BLaER1 treated with 17β-estradiol and CSF1 and Interleukin-3, amounts not matched to agents 10 nM and 100 nM (cell line): ENCODE measurements around the gene SLC24A3.

Experiments
- H3K27ac ChIP-seq, 11 experiments: shearing (Covaris generic); formaldehyde crosslinking; 2 replicates each; pipeline ENCODE4 v1.8.1; 2022
- H3K27me3 ChIP-seq, 11 experiments: shearing (Covaris generic); formaldehyde crosslinking; 2 replicates each; pipeline ENCODE4 v1.8.1; 2022
- H3K36me3 ChIP-seq, 11 experiments: shearing (Covaris generic); formaldehyde crosslinking; 2 replicates each; pipeline ENCODE4 v1.8.1; 2022
- H3K4me1 ChIP-seq, 10 experiments: shearing (Covaris generic); formaldehyde crosslinking; 2 replicates each; pipeline ENCODE4 v1.8.1; 2022
- H3K4me2 ChIP-seq, 11 experiments: shearing (Covaris generic); formaldehyde crosslinking; 2 replicates each; pipeline ENCODE4 v1.8.1; 2022
- H3K4me3 ChIP-seq, 10 experiments: shearing (Covaris generic); formaldehyde crosslinking; 2 replicates each; pipeline ENCODE4 v1.8.1; 2022
- H3K9ac ChIP-seq, 11 experiments: shearing (Covaris generic); formaldehyde crosslinking; 2 replicates each; pipeline ENCODE4 v1.8.1; 2022
- H3K9me3 ChIP-seq, 11 experiments: shearing (Covaris generic); formaldehyde crosslinking; replicated peaks in 1 of 11; 2 replicates each; pipeline ENCODE4 v1.8.1; 2022
- H4K20me1 ChIP-seq, 11 experiments: shearing (Covaris generic); formaldehyde crosslinking; 2 replicates each; pipeline ENCODE4 v1.8.1; 2022
- Cebpa-rat ChIP-seq, 11 experiments: shearing (Covaris generic); IDR thresholded peaks; 2 replicates each; pipeline ENCODE4 v1.8.1; 2022

Gene SLC24A3

GRCh38 chr20:19738951-19739350 lies 526.5 kb downstream of the SLC24A3 start:
- H3K27ac ChIP-seq, result peak overlapping the region in 3 of 11 experiments; percentile 27 to 34 (median 31); a peak in 4 of 22 replicates
- peak overlapping the region in 6 of 11 experiments; percentile 24 to 49 (median 35); a peak in 7 of 22 replicates for H3K4me2 ChIP-seq

GRCh38 chr20:19739351-19739750 lies 526.9 kb downstream of the SLC24A3 start:
- Histone ChIP-seq H4K20me1 (no peaks in the 10 kb centered on the region), H3K27me3 (no peaks in the 10 kb centered on the region), H3K4me1 (peaks cover 41 to 65% (median 51%) of the 10 kb centered on the region in 10 experiments), H3K4me3 (no peak overlapping the region), H3K27ac (peak overlapping the region in 3 of 11 experiments; percentile 27 to 34 (median 31); a peak in 3 of 22 replicates), H3K4me2 (peak overlapping the region in 8 of 11 experiments; percentile 14 to 49 (median 32); a peak in 10 of 22 replicates), H3K9me3 (peaks cover 0 to 3% (median 0%) of the 10 kb centered on the region in 11 experiments; a peak in 1 of 22 replicates), H3K36me3 (no peaks in the 10 kb centered on the region), H3K9ac (no peak overlapping the region)
- no peak for TF ChIP-seq Cebpa-rat (IDR thresholded peaks at IDR 0.05)

More at GRCh38 chr20:19738951-19739350, 526.5 kb downstream of the SLC24A3 start:
- peaks cover 42 to 68% (median 54%) of the 10 kb centered on the region in 10 experiments for H3K4me1 ChIP-seq
- no peak for TF ChIP-seq Cebpa-rat (IDR thresholded peaks at IDR 0.05)
- no peaks in the 10 kb centered on the region for H3K9me3 ChIP-seq
- no peak overlapping the region for H3K9ac ChIP-seq
- no peak overlapping the region for H3K4me3 ChIP-seq
- no peaks in the 10 kb centered on the region for H3K27me3 ChIP-seq
- no peaks in the 10 kb centered on the region for H4K20me1 ChIP-seq
- H3K36me3 ChIP-seq, result no peaks in the 10 kb centered on the region

- H4K20me1 ChIP-seq, result no peaks in the 10 kb centered on the region
- peaks cover 29 to 53% (median 40%) of the 10 kb centered on the region in 10 experiments for H3K4me1 ChIP-seq
- TF ChIP-seq Cebpa-rat (IDR thresholded peaks at IDR 0.05), result no peak
- H3K9ac ChIP-seq, result no peak overlapping the region
- no peaks in the 10 kb centered on the region for H3K27me3 ChIP-seq
- H3K4me2 ChIP-seq, result no peak overlapping the region; a peak in 1 of 22 replicates
- peaks cover 9 to 14% (median 10%) of the 10 kb centered on the region in 11 experiments for H3K9me3 ChIP-seq
- H3K36me3 ChIP-seq, result no peaks in the 10 kb centered on the region
- H3K27ac ChIP-seq, result peak overlapping the region in 1 of 11 experiments; percentile 34; a peak in 1 of 22 replicates
- H3K4me3 ChIP-seq, result no peak overlapping the region
These were observed 528.1 kb downstream of the SLC24A3 start for GRCh38 chr20:19740512-19740911.

- Histone ChIP-seq H3K27ac (no peak overlapping the region), H3K9ac (no peak overlapping the region), H3K4me2 (peak overlapping the region in 2 of 11 experiments; percentile 20 to 32; a peak in 3 of 22 replicates), H3K9me3 (peaks cover 14 to 19% (median 16%) of the 10 kb centered on the region in 11 experiments), H3K4me1 (peaks cover 15 to 39% (median 26%) of the 10 kb centered on the region in 10 experiments), H3K4me3 (no peak overlapping the region), H3K36me3 (no peaks in the 10 kb centered on the region), H3K27me3 (no peaks in the 10 kb centered on the region), H4K20me1 (no peaks in the 10 kb centered on the region)
- no peak for TF ChIP-seq Cebpa-rat (IDR thresholded peaks at IDR 0.05)
These were observed 529.5 kb downstream of the SLC24A3 start for GRCh38 chr20:19741924-19742323.

- H3K9ac ChIP-seq, result no peak overlapping the region
- no peaks in the 10 kb centered on the region for H3K36me3 ChIP-seq
- H3K4me3 ChIP-seq, result no peak overlapping the region
- H3K27ac ChIP-seq, result peak overlapping the region in 5 of 11 experiments; percentile 5 to 46 (median 30); a peak in 5 of 22 replicates
- peak overlapping the region; percentile 15 to 71 (median 58); a peak in 20 of 22 replicates for H3K4me2 ChIP-seq
- H4K20me1 ChIP-seq, result no peaks in the 10 kb centered on the region
- H3K27me3 ChIP-seq, result no peaks in the 10 kb centered on the region
- H3K9me3 ChIP-seq, result peaks cover 14 to 19% (median 16%) of the 10 kb centered on the region in 11 experiments
- peaks cover 8 to 30% (median 20%) of the 10 kb centered on the region in 10 experiments for H3K4me1 ChIP-seq
- peak in 2 of 11 experiments; percentile 40 to 72; a peak in 2 of 22 replicates for TF ChIP-seq Cebpa-rat (IDR thresholded peaks at IDR 0.05)
These were observed 530.7 kb downstream of the SLC24A3 start for GRCh38 chr20:19742974-19743639.

- no peak for TF ChIP-seq Cebpa-rat (IDR thresholded peaks at IDR 0.05)
- Histone ChIP-seq H3K27me3 (no peaks in the 10 kb centered on the region), H3K4me1 (peaks cover 8 to 29% (median 20%) of the 10 kb centered on the region in 10 experiments), H4K20me1 (no peaks in the 10 kb centered on the region), H3K4me2 (peak overlapping the region; percentile 15 to 71 (median 58); a peak in 20 of 22 replicates), H3K27ac (peak overlapping the region in 6 of 11 experiments; percentile 5 to 30 (median 12); a peak in 4 of 22 replicates), H3K36me3 (no peaks in the 10 kb centered on the region), H3K9me3 (peaks cover 14 to 19% (median 16%) of the 10 kb centered on the region in 11 experiments), H3K9ac (no peak overlapping the region), H3K4me3 (no peak overlapping the region)
These were observed 531.2 kb downstream of the SLC24A3 start for GRCh38 chr20:19743640-19743995.

GRCh38 chr20:19745106-19745505 lies 532.7 kb downstream of the SLC24A3 start:
- TF ChIP-seq Cebpa-rat (IDR thresholded peaks at IDR 0.05), result no peak
- no peak overlapping the region for H3K9ac ChIP-seq
- H4K20me1 ChIP-seq, result no peaks in the 10 kb centered on the region
- H3K27ac ChIP-seq, result no peak overlapping the region
- H3K4me3 ChIP-seq, result no peak overlapping the region
- H3K27me3 ChIP-seq, result no peaks in the 10 kb centered on the region
- H3K9me3 ChIP-seq, result peaks cover 14 to 19% (median 16%) of the 10 kb centered on the region in 11 experiments
- H3K36me3 ChIP-seq, result no peaks in the 10 kb centered on the region
- peaks cover 10 to 18% (median 12%) of the 10 kb centered on the region in 10 experiments for H3K4me1 ChIP-seq
- no peak overlapping the region for H3K4me2 ChIP-seq

GRCh38 chr20:19745584-19745983 lies 533.1 kb downstream of the SLC24A3 start:
- Histone ChIP-seq H3K27ac (no peak overlapping the region), H4K20me1 (no peaks in the 10 kb centered on the region), H3K4me3 (no peak overlapping the region), H3K9me3 (peaks cover 14 to 19% (median 16%) of the 10 kb centered on the region in 11 experiments), H3K27me3 (no peaks in the 10 kb centered on the region), H3K4me1 (peaks cover 12 to 23% (median 16%) of the 10 kb centered on the region in 10 experiments), H3K4me2 (no peak overlapping the region), H3K9ac (no peak overlapping the region), H3K36me3 (no peaks in the 10 kb centered on the region)
- no peak for TF ChIP-seq Cebpa-rat (IDR thresholded peaks at IDR 0.05)

GRCh38 chr20:19746396-19746795 lies 534.0 kb downstream of the SLC24A3 start:
- no peak overlapping the region for H3K4me3 ChIP-seq
- TF ChIP-seq Cebpa-rat (IDR thresholded peaks at IDR 0.05), result no peak
- peaks cover 21 to 31% (median 24%) of the 10 kb centered on the region in 10 experiments for H3K4me1 ChIP-seq
- no peak overlapping the region for H3K9ac ChIP-seq
- H3K4me2 ChIP-seq, result no peak overlapping the region
- H4K20me1 ChIP-seq, result no peaks in the 10 kb centered on the region
- H3K36me3 ChIP-seq, result no peaks in the 10 kb centered on the region
- H3K27me3 ChIP-seq, result no peaks in the 10 kb centered on the region
- peaks cover 14 to 19% (median 16%) of the 10 kb centered on the region in 11 experiments for H3K9me3 ChIP-seq
- no peak overlapping the region for H3K27ac ChIP-seq
